GM21515 (cell line): ENCODE measurements around the gene CPAMD8.
A peak's percentile ranks its signal among the peaks of the same experiment; 100 is the strongest.

Experiments used
- ATAC-seq: cut with Tn5 transposase; IDR thresholded peaks from one replicate; pipeline ENCODE4 v1.9.1; 2021; ENCODE audit not compliant: unreplicated experiment

Gene CPAMD8

GRCh38 chr19:16921766-16922591 lies 104.6 kb downstream of the CPAMD8 start:
- no peak for ATAC-seq

GRCh38 chr19:16920816-16921529 lies 105.6 kb downstream of the CPAMD8 start:
- ATAC-seq = no peak

DNA sequence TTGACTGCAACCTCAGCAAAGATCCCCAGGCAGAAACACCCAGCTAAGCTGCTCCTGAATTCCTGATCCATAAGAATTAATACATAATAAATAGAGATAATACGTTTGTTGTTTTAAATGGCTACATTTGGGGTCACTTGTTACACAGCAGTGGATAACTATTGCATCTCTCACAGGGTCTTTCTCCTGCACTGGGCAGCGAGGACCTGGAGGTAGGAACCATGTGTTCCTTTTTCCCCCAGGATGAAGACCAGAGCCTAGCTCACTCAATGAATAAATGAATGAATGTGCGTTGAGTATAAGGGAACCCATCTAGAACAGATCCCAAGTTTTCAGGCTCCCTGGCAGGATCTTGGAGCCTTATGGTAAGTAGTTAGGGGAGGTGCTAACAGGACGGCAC lies 107.1 kb downstream of the CPAMD8 start:
- no peak for ATAC-seq

GRCh38 chr19:16917401-16917800 lies 109.2 kb downstream of the CPAMD8 start:
- no peak for ATAC-seq

- ATAC-seq = no peak
These were observed 110.9 kb downstream of the CPAMD8 start for GRCh38 chr19:16915734-16916133.

GRCh38 chr19:16915135-16915534 lies 111.5 kb downstream of the CPAMD8 start:
- ATAC-seq = no peak

GRCh38 chr19:16914421-16914820 lies 112.2 kb downstream of the CPAMD8 start:
- no peak for ATAC-seq

GRCh38 chr19:16912780-16913179 lies 113.8 kb downstream of the CPAMD8 start:
- no peak for ATAC-seq

GRCh38 chr19:16911046-16911445 lies 115.6 kb downstream of the CPAMD8 start:
- ATAC-seq = no peak

DNA sequence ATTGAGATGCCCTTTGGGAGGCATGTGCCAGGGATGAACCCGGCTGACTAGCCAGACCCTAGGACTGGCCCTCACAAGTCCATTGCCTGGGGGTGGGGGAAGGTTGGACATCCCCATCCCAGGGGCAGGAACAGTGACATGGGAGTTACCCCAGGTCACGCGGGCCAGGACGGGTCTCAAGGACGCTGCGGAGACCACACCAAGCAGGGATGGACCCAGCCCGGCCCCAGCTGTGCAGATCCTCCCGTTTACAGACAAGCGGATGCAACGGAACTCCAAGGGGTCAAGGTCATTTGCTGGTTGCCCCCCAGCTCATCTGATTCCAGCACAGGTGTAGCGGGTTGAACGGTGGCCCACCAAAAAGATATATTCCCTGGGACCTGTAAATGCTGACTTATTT lies 117.9 kb downstream of the CPAMD8 start:
- no peak for ATAC-seq

DNA sequence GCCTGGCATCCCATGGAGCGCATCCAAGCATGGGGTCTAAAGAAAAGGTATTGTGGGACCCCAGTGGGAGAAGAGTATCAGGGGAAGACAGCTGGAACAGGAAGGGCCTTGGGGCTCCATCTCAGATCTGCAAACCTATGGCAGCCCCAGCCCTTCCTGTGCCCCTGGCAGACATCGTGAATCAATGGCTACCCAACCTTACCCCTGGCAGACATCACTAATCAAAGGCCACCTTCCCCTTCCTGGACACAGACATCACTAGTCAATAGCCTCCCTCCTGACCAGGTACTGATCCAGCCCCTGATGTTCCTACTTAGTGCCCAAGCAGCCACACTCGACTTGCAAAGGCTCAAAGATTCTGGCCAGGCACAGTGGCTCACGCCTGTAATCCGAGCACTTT lies 122.0 kb downstream of the CPAMD8 start:
- ATAC-seq = no peak

- ATAC-seq = no peak
These were observed 123.3 kb downstream of the CPAMD8 start for GRCh38 chr19:16903347-16903746.

- no peak for ATAC-seq
These were observed 124.1 kb downstream of the CPAMD8 start for GRCh38 chr19:16902545-16902944.

GRCh38 chr19:16901491-16902175 lies 125.0 kb downstream of the CPAMD8 start:
- no peak for ATAC-seq

DNA sequence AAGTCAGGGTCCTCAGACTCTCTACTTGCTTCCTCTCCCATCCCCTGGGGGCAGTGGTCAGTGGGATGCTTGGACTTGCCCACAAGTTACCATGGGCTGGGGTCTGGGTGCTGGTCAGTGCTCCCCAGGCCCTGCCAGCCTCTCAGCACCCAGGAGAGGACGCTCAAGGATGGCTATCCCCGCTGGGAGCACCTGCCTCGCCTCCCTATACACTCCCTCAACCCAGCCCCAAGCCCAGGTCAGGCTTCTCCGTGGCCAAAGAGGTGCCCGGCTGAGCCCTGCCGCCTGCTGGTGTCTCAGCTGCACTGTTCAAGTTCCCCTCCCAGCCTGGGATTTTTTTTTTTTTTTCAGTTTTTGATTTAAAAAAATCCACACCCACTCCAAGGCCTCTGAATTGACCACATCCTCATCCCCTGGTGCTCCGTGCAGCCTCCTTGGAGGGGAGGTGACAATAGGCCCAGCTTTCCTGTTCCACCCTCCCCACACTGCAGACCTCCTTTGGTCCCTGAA lies 127.0 kb downstream of the CPAMD8 start:
- ATAC-seq = no peak

- no peak for ATAC-seq
These were observed 128.1 kb downstream of the CPAMD8 start for GRCh38 chr19:16898361-16899015.

GRCh38 chr19:16897856-16898161 lies 128.8 kb downstream of the CPAMD8 start:
- ATAC-seq = no peak

DNA sequence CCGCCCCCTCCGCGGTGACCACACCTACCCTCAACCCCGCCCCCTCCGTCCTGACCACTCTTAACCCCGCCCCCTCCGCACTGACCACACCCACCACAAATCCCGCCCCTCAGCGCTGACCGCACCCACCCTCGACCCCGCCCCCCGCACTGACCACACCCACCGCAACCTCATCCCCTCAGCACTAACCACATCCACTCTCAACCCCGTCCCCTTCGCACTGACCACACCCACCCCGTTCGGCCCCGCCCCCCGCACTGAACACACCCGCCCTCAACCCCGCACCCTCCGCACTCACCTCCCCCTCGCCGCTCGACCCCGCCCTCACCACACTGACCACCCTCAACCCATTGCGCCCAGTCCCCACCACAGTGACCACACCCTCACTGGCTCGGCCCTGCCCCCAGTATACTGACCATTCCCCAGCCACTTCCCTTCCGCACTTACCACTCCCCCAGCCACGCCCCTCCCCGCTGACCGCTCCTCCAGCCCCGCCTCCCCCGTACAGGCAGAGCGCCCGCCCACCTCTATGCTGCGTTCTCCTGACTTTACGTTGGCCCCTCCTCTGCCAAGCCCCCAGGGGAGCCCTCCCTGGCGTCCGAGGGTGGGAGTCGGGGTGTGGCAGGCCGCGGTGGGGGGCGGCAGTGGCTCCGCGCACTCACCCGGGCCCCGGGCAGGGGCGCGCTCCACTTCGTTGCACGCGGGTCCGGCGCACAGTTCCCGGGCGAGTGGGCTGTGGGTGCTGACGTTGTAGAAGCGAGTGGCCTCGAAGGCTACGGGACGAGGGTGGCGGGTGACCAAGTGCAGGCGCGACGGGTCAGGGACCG lies 129.4 kb downstream of the CPAMD8 start:
- peak; percentile 45 for ATAC-seq

GRCh38 chr19:16896146-16897028 lies 130.2 kb downstream of the CPAMD8 start:
- ATAC-seq = peak; percentile 34
